OCI-M2 (cell line): Measurements from ENCODE around the gene SHLD1.

ENCODE experiments used
- DNase-seq: peaks from one replicate; lab custom pipeline; 2025; ENCODE audit not compliant: unreplicated experiment; lab: John Stamatoyannopoulos, UW

The SHLD1 gene

GRCh38 chr20:5811746-5812145 is 61.5 kb downstream of the SHLD1 start:
- no peak for DNase-seq

- no peak for DNase-seq
Measured at GRCh38 chr20:5818346-5818681, 68.1 kb downstream of the SHLD1 start.

GRCh38 chr20:5820738-5821137 is 70.5 kb downstream of the SHLD1 start:
- no peak for DNase-seq

- DNase-seq, result no peak
Measured at GRCh38 chr20:5821627-5822215, 71.5 kb downstream of the SHLD1 start.

GRCh38 chr20:5822569-5822968 is 72.4 kb downstream of the SHLD1 start:
- DNase-seq, result peak; percentile 67

GRCh38 chr20:5825130-5825719 is 75.0 kb downstream of the SHLD1 start:
- DNase-seq, result no peak

GRCh38 chr20:5827098-5827853 is 77.1 kb downstream of the SHLD1 start:
- DNase-seq, result no peak

GRCh38 chr20:5827861-5828260 is 77.7 kb downstream of the SHLD1 start:
- DNase-seq, result no peak

GRCh38 chr20:5829241-5829809 is 79.1 kb downstream of the SHLD1 start:
- DNase-seq, result no peak

- DNase-seq, result no peak
Measured at GRCh38 chr20:5831539-5832237, 81.5 kb downstream of the SHLD1 start.

GRCh38 chr20:5833309-5833941 is 83.2 kb downstream of the SHLD1 start:
- no peak for DNase-seq

GRCh38 chr20:5834436-5835005 is 84.3 kb downstream of the SHLD1 start:
- no peak for DNase-seq

GRCh38 chr20:5835321-5835821 is 85.2 kb downstream of the SHLD1 start:
- no peak for DNase-seq

- DNase-seq, result no peak
Measured at GRCh38 chr20:5835871-5836270, 85.7 kb downstream of the SHLD1 start.

GRCh38 chr20:5836569-5836968 is 86.4 kb downstream of the SHLD1 start:
- DNase-seq, result no peak

GRCh38 chr20:5840411-5841002 is 90.3 kb downstream of the SHLD1 start:
- DNase-seq, result no peak

- DNase-seq, result no peak
Measured at GRCh38 chr20:5841522-5841921, 91.3 kb downstream of the SHLD1 start.

GRCh38 chr20:5842465-5842864 is 92.3 kb downstream of the SHLD1 start:
- DNase-seq, result no peak

- no peak for DNase-seq
Measured at GRCh38 chr20:5843054-5843592, 92.9 kb downstream of the SHLD1 start.
